ENCODE results near the gene CYB561A3. TPM values are rescaled to one million over a fixed set of nuclear protein-coding genes. Genes with fewer than 3 reads are reported as not detected.

CYB561A3 gene
- polyA plus RNA-seq, 2 of the 4 experiments (the other 2 are of a cell fraction) = 50.8 to 56.9 TPM

GRCh38 chr11:61378713-61379313 lies 17.1 kb upstream of the CYB561A3 start:
- Histone ChIP-seq H3K27ac (peak overlapping the region; percentile 76 to 87), H3K9me3 (no peaks in the 10 kb centered on the region), H3K4me3 (no peak overlapping the region), H3K4me2 (peak overlapping the region; percentile 64), H3K4me1 (peaks cover 20% of the 10 kb centered on the region)
- ATAC-seq = peak; percentile 91 to 99
- FAIRE-seq = no peak
- CTCF ChIA-PET = interaction anchor here (15.0 to 17.4 kb wide), 2 partner anchors 18 to 41 kb away, joined by 521 to 552 read pairs; partner anchors contain the start of genes CYB561A3, DDB1, TKFC and TMEM138
- WGBS (ENCODE audit: missing lambda C conversion rate) = 37% methylated on average over 5 of the region's 5 CpGs
- POLR2A ChIA-PET = interaction anchor here (0.9 to 1.7 kb wide), 4 partner anchors 14 to 45 kb away, joined by 3 to 36 read pairs (median 6); partner anchors contain the start of genes CYB561A3, DDB1, TKFC and TMEM138
- DNase-seq (ENCODE audit: low read depth in 1 of 2, low spot score in 1 of 2) = peak; percentile 72 to 74
- TF ChIP-seq, protein P1, sequence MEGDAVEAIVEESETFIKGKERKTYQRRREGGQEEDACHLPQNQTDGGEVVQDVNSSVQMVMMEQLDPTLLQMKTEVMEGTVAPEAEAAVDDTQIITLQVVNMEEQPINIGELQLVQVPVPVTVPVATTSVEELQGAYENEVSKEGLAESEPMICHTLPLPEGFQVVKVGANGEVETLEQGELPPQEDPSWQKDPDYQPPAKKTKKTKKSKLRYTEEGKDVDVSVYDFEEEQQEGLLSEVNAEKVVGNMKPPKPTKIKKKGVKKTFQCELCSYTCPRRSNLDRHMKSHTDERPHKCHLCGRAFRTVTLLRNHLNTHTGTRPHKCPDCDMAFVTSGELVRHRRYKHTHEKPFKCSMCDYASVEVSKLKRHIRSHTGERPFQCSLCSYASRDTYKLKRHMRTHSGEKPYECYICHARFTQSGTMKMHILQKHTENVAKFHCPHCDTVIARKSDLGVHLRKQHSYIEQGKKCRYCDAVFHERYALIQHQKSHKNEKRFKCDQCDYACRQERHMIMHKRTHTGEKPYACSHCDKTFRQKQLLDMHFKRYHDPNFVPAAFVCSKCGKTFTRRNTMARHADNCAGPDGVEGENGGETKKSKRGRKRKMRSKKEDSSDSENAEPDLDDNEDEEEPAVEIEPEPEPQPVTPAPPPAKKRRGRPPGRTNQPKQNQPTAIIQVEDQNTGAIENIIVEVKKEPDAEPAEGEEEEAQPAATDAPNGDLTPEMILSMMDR (IDR thresholded peaks at IDR 0.05) = no peak
- TF ChIP-seq CEBPB (IDR thresholded peaks at IDR 0.05) = peak; percentile 97 to 98
- TF ChIP-seq PHF8 (IDR thresholded peaks at IDR 0.05; ENCODE audit: borderline replicate concordance, low read depth) = no peak
- TF ChIP-seq REST (IDR thresholded peaks at IDR 0.05) = no peak
- TF ChIP-seq, protein P2, sequence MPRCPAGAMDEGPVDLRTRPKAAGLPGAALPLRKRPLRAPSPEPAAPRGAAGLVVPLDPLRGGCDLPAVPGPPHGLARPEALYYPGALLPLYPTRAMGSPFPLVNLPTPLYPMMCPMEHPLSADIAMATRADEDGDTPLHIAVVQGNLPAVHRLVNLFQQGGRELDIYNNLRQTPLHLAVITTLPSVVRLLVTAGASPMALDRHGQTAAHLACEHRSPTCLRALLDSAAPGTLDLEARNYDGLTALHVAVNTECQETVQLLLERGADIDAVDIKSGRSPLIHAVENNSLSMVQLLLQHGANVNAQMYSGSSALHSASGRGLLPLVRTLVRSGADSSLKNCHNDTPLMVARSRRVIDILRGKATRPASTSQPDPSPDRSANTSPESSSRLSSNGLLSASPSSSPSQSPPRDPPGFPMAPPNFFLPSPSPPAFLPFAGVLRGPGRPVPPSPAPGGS (IDR thresholded peaks at IDR 0.05) = peak; percentile 74; the same call in 1 of the 3 replicates
- TF ChIP-seq, protein P3, sequence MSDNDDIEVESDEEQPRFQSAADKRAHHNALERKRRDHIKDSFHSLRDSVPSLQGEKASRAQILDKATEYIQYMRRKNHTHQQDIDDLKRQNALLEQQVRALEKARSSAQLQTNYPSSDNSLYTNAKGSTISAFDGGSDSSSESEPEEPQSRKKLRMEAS (IDR thresholded peaks at IDR 0.05) = no peak
- TF ChIP-seq, protein P4, sequence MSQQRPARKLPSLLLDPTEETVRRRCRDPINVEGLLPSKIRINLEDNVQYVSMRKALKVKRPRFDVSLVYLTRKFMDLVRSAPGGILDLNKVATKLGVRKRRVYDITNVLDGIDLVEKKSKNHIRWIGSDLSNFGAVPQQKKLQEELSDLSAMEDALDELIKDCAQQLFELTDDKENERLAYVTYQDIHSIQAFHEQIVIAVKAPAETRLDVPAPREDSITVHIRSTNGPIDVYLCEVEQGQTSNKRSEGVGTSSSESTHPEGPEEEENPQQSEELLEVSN (IDR thresholded peaks at IDR 0.05; ENCODE audit: borderline replicate concordance, low read depth) = no peak
- TF ChIP-seq POLR2AphosphoS2 (conservative IDR thresholded peaks at IDR 0.05; ENCODE audit: low read length) = no peak
- TF ChIP-seq ZNF302 (CRISPR knock-in tag; IDR thresholded peaks at IDR 0.05) = no peak
- TF ChIP-seq MAZ (IDR thresholded peaks at IDR 0.05; ENCODE audit: borderline replicate concordance, low read depth, low read length) = no peak
- no peak for TF ChIP-seq RCOR1 (IDR thresholded peaks at IDR 0.05; ENCODE audit: low read depth, low read length)
- TF ChIP-seq RARB (CRISPR knock-in tag; IDR thresholded peaks at IDR 0.05) = no peak
- no peak for TF ChIP-seq HOXB5 (CRISPR knock-in tag; IDR thresholded peaks at IDR 0.05)
- peak; percentile 74 for TF ChIP-seq JUNB (IDR thresholded peaks at IDR 0.05)
- no peak for TF ChIP-seq EHF (CRISPR knock-in tag; IDR thresholded peaks at IDR 0.05)
- TF ChIP-seq, protein P5, sequence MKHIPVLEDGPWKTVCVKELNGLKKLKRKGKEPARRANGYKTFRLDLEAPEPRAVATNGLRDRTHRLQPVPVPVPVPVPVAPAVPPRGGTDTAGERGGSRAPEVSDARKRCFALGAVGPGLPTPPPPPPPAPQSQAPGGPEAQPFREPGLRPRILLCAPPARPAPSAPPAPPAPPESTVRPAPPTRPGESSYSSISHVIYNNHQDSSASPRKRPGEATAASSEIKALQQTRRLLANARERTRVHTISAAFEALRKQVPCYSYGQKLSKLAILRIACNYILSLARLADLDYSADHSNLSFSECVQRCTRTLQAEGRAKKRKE (CRISPR knock-in tag; IDR thresholded peaks at IDR 0.05; ENCODE audit: low read depth) = no peak
- TF ChIP-seq, protein P6, sequence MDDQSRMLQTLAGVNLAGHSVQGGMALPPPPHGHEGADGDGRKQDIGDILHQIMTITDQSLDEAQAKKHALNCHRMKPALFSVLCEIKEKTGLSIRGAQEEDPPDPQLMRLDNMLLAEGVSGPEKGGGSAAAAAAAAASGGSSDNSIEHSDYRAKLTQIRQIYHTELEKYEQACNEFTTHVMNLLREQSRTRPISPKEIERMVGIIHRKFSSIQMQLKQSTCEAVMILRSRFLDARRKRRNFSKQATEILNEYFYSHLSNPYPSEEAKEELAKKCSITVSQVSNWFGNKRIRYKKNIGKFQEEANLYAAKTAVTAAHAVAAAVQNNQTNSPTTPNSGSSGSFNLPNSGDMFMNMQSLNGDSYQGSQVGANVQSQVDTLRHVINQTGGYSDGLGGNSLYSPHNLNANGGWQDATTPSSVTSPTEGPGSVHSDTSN (IDR thresholded peaks at IDR 0.05) = no peak
- 0 out of 5 replicates have a peak, but pooled peaks of 1 of the 2 experiments have one; percentile 24 for TF ChIP-seq EP300 (IDR thresholded peaks at IDR 0.05)
- no peak for TF ChIP-seq SMC3 (IDR thresholded peaks at IDR 0.05)
- TF ChIP-seq MYC (IDR thresholded peaks at IDR 0.05; ENCODE audit: borderline replicate concordance, low read length) = no peak
- no peak for TF ChIP-seq HDAC2 (IDR thresholded peaks at IDR 0.05)
- TF ChIP-seq KDM5A (IDR thresholded peaks at IDR 0.05) = no peak
- no peak for TF ChIP-seq ZFP36 (IDR thresholded peaks at IDR 0.05; ENCODE audit: borderline replicate concordance, partially characterized antibody)
- TF ChIP-seq NFE2L2 (conservative IDR thresholded peaks at IDR 0.05; ENCODE audit: low read length) = no peak
- no peak for TF ChIP-seq KDM1A (IDR thresholded peaks at IDR 0.05; ENCODE audit: low read depth)
- no peak for TF ChIP-seq CBX8 (IDR thresholded peaks at IDR 0.05)
- TF ChIP-seq HEYL (CRISPR knock-in tag; IDR thresholded peaks at IDR 0.05) = no peak
- TF ChIP-seq FOSB (CRISPR knock-in tag; IDR thresholded peaks at IDR 0.05) = no peak
- TF ChIP-seq ZC3H11A (IDR thresholded peaks at IDR 0.05) = no peak
- TF ChIP-seq RNF2 (IDR thresholded peaks at IDR 0.05; ENCODE audit: borderline replicate concordance, low read depth) = no peak
- TF ChIP-seq CHD4 (IDR thresholded peaks at IDR 0.05; ENCODE audit: borderline replicate concordance) = no peak
- TF ChIP-seq MAFK (IDR thresholded peaks at IDR 0.05; ENCODE audit: partially characterized antibody) = peak; percentile 39
- TF ChIP-seq TP53 (CRISPR knock-in tag; IDR thresholded peaks at IDR 0.05) = no peak

Data from A549 (cell line).